Measurements from ENCODE around the gene NXF1. TPM values are rescaled to one million over a fixed set of nuclear protein-coding genes. Genes with fewer than 3 reads are reported as not detected.

Gene NXF1
- total and polyA plus RNA-seq, 2 of the 8 experiments (the other 6 are each of a cell fraction or from before 2014, with no cell fraction given), result 48.1 to 49.8 TPM

GRCh38 chr11:62823677-62824076 lies 18.4 kb upstream of the NXF1 start (continued):
- TF ChIP-seq, protein P1, sequence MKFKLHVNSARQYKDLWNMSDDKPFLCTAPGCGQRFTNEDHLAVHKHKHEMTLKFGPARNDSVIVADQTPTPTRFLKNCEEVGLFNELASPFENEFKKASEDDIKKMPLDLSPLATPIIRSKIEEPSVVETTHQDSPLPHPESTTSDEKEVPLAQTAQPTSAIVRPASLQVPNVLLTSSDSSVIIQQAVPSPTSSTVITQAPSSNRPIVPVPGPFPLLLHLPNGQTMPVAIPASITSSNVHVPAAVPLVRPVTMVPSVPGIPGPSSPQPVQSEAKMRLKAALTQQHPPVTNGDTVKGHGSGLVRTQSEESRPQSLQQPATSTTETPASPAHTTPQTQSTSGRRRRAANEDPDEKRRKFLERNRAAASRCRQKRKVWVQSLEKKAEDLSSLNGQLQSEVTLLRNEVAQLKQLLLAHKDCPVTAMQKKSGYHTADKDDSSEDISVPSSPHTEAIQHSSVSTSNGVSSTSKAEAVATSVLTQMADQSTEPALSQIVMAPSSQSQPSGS (IDR thresholded peaks at IDR 0.05; ENCODE audit: low read length), result no peak
- TF ChIP-seq TCF12 (IDR thresholded peaks at IDR 0.05; ENCODE audit: low read depth, low read length) (no peak), TAF7 (optimal IDR thresholded peaks at IDR 0.05; ENCODE audit: borderline replicate concordance, low read depth, low read length) (no peak), RNF2 (IDR thresholded peaks at IDR 0.05; ENCODE audit: borderline replicate concordance, low read depth, low read length, missing control alignments, poor library complexity, severe bottlenecking) (no peak), FOSL1 (IDR thresholded peaks at IDR 0.05; ENCODE audit: insufficient read depth, low read depth, low read length) (no peak)

Data from H1 (cell line).